ENCODE results near the gene RORC. TPM values are rescaled to one million over a fixed set of nuclear protein-coding genes. Genes with fewer than 3 reads are reported as not detected.

RORC gene
- polyA plus RNA-seq, 1 donor (not counting 4 experiments of a cell fraction or from before 2014, with no cell fraction given) = 0.12 TPM

- no peak overlapping the region for H3K4me3 ChIP-seq (ENCODE audit: control insufficient read depth in 2 of 3, extremely low read depth in 1 of 3, insufficient read depth in 2 of 3, low read depth in 1 of 3, low read length in 3 of 3)
- H3K9me1 ChIP-seq (ENCODE audit: control insufficient read depth, extremely low read depth, insufficient read depth, low read length) = no peaks in the 10 kb centered on the region
- H3K36me3 ChIP-seq (ENCODE audit: control insufficient read depth in 2 of 2, extremely low read depth in 1 of 2, insufficient read depth in 2 of 2, low read length in 2 of 2) = no peaks in the 10 kb centered on the region
- no peak overlapping the region for H2AFZ ChIP-seq (ENCODE audit: control insufficient read depth, low read length)
- no peak overlapping the region for H3K4me2 ChIP-seq (ENCODE audit: control insufficient read depth, extremely low read depth, insufficient read depth, low read depth, low read length)
- no peak overlapping the region for H3K9ac ChIP-seq (ENCODE audit: control insufficient read depth, extremely low read depth, insufficient read depth, low read length)
- DNase-seq (ENCODE audit: low read depth, low spot score) (no peak), FAIRE-seq (peak; percentile 73)
- no peak overlapping the region for H3K27ac ChIP-seq (ENCODE audit: control insufficient read depth, insufficient read depth, low read length)
- H4K20me1 ChIP-seq (ENCODE audit: control insufficient read depth, extremely low read depth, insufficient read depth, low read length) = no peaks in the 10 kb centered on the region
- TF ChIP-seq EZH2 (IDR thresholded peaks at IDR 0.05; ENCODE audit: low read length) (no peak), CTCF (optimal IDR thresholded peaks at IDR 0.05 in 1 of 3, IDR thresholded peaks at IDR 0.05 in 1 of 3, conservative IDR thresholded peaks at IDR 0.05 in 1 of 3; ENCODE audit: extremely low read depth in 1 of 3, insufficient read depth in 2 of 3, low read length in 3 of 3) (no peak)
- no peaks in the 10 kb centered on the region for H3K27me3 ChIP-seq (ENCODE audit: control insufficient read depth, extremely low read depth, insufficient read depth, low read length)
- dilution Hi-C loops (cut with MboI; ENCODE audit: extremely low pct_ligation_motif_present, low sequenced_read_pairs) = no loop called here
- no peaks in the 10 kb centered on the region for H3K9me3 ChIP-seq (ENCODE audit: control insufficient read depth, low read depth, low read length)
- no peaks in the 10 kb centered on the region for H3K79me2 ChIP-seq (ENCODE audit: control insufficient read depth, insufficient read depth, low read length)
- H3K4me1 ChIP-seq (ENCODE audit: control insufficient read depth, extremely low read depth, insufficient read depth, low read length) = peaks cover 17% of the 10 kb centered on the region
These were observed 11.5 kb downstream of the RORC start for GRCh38 chr1:151819976-151820623.

- Histone ChIP-seq H3K36me3 (ENCODE audit: control insufficient read depth in 2 of 2, extremely low read depth in 1 of 2, insufficient read depth in 2 of 2, low read length in 2 of 2) (no peaks in the 10 kb centered on the region), H3K9me3 (ENCODE audit: control insufficient read depth, low read depth, low read length) (no peaks in the 10 kb centered on the region), H2AFZ (ENCODE audit: control insufficient read depth, low read length) (no peak overlapping the region), H3K9me1 (ENCODE audit: control insufficient read depth, extremely low read depth, insufficient read depth, low read length) (no peaks in the 10 kb centered on the region), H4K20me1 (ENCODE audit: control insufficient read depth, extremely low read depth, insufficient read depth, low read length) (no peaks in the 10 kb centered on the region), H3K27ac (ENCODE audit: control insufficient read depth, insufficient read depth, low read length) (no peak overlapping the region), H3K27me3 (ENCODE audit: control insufficient read depth, extremely low read depth, insufficient read depth, low read length) (no peaks in the 10 kb centered on the region), H3K9ac (ENCODE audit: control insufficient read depth, extremely low read depth, insufficient read depth, low read length) (no peak overlapping the region), H3K79me2 (ENCODE audit: control insufficient read depth, insufficient read depth, low read length) (no peaks in the 10 kb centered on the region), H3K4me3 (ENCODE audit: control insufficient read depth in 2 of 3, extremely low read depth in 1 of 3, insufficient read depth in 2 of 3, low read depth in 1 of 3, low read length in 3 of 3) (no peak overlapping the region), H3K4me1 (ENCODE audit: control insufficient read depth, extremely low read depth, insufficient read depth, low read length) (peaks cover 17% of the 10 kb centered on the region), H3K4me2 (ENCODE audit: control insufficient read depth, extremely low read depth, insufficient read depth, low read depth, low read length) (no peak overlapping the region)
- FAIRE-seq = no peak
- no peak for DNase-seq (ENCODE audit: low read depth, low spot score)
- no peak for TF ChIP-seq CTCF (optimal IDR thresholded peaks at IDR 0.05 in 1 of 3, IDR thresholded peaks at IDR 0.05 in 1 of 3, conservative IDR thresholded peaks at IDR 0.05 in 1 of 3; ENCODE audit: extremely low read depth in 1 of 3, insufficient read depth in 2 of 3, low read length in 3 of 3)
- no peak for TF ChIP-seq EZH2 (IDR thresholded peaks at IDR 0.05; ENCODE audit: low read length)
- dilution Hi-C loops (cut with MboI; ENCODE audit: extremely low pct_ligation_motif_present, low sequenced_read_pairs) = no loop called here
These were observed 12.3 kb downstream of the RORC start for GRCh38 chr1:151819227-151819835.

Data from keratinocyte (primary cell).